ENCODE results near the gene OR4C6.

OR4C6 gene

GRCh38 chr11:55661901-55662300 is at the start of gene OR4C6:
Gene OR4C6 (plus strand): TSS chr11:55662201. CDS start chr11:55665167, 2,966 bp downstream.
- DNase-seq = no peak

- no peak for DNase-seq
Measured at GRCh38 chr11:55624531-55624930, 37.5 kb upstream of the OR4C6 start.

GRCh38 chr11:55634813-55635212 is 27.2 kb upstream of the OR4C6 start, which contains the start of gene OR4P4:
Gene OR4P4 (plus strand): TSS chr11:55635113.
- DNase-seq = no peak

GRCh38 chr11:55648027-55648426 is 14.0 kb upstream of the OR4C6 start, which contains the start of gene OR4S2:
Gene OR4S2 (plus strand): TSS chr11:55648327. CDS start chr11:55650904, 2,577 bp downstream.
- no peak for DNase-seq

GRCh38 chr11:55652560-55652959 is 9.4 kb upstream of the OR4C6 start:
- DNase-seq = no peak

- DNase-seq = no peak
Measured at GRCh38 chr11:55655096-55655495, 6.9 kb upstream of the OR4C6 start.

- DNase-seq = no peak
Measured at GRCh38 chr11:55658031-55658573, 3.9 kb upstream of the OR4C6 start.

- no peak for DNase-seq
Measured at GRCh38 chr11:55658608-55659007, 3.4 kb upstream of the OR4C6 start.

- DNase-seq = no peak
Measured at GRCh38 chr11:55669376-55669775, 7.4 kb downstream of the OR4C6 start.

GRCh38 chr11:55673860-55674259 is 11.9 kb downstream of the OR4C6 start:
- DNase-seq = no peak

- DNase-seq = no peak
Measured at GRCh38 chr11:55697817-55698216, 35.8 kb downstream of the OR4C6 start.

- DNase-seq = no peak
Measured at GRCh38 chr11:55701429-55701828, 39.4 kb downstream of the OR4C6 start.

GRCh38 chr11:55707029-55707428 is 45.0 kb downstream of the OR4C6 start:
- no peak for DNase-seq

- DNase-seq = no peak
Measured at GRCh38 chr11:55714982-55715888, 53.2 kb downstream of the OR4C6 start.

Measured in activated CD4-positive, alpha-beta T cell treated with anti-CD3 and anti-CD28 coated beads for 4 hours (primary cell).